Measurements from ENCODE around the gene BTRC.

The BTRC gene

GRCh38 chr10:101513733-101514132 is 159.8 kb downstream of the BTRC start:
- no peak for DNase-seq (ENCODE audit: low read depth in 4 of 4, low spot score in 1 of 4)

DNA sequence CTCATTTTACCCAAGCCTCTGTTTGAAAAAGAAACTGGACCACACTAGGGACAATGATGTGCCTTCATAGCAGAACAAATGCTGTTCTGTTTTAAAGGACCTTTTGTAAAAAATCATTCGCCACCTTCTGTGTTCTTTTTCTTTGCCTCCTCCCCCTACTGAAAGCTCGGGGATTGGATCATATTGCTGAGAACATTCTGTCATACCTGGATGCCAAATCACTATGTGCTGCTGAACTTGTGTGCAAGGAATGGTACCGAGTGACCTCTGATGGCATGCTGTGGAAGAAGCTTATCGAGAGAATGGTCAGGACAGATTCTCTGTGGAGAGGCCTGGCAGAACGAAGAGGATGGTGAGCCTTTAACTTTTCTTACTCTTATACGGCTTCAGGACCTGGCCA is 171.9 kb downstream of the BTRC start:
- no peak for DNase-seq (ENCODE audit: low read depth in 4 of 4, low spot score in 1 of 4)

GRCh38 chr10:101529207-101529606 is 175.2 kb downstream of the BTRC start:
- no peak for DNase-seq (ENCODE audit: low read depth in 4 of 4, low spot score in 1 of 4)

DNA sequence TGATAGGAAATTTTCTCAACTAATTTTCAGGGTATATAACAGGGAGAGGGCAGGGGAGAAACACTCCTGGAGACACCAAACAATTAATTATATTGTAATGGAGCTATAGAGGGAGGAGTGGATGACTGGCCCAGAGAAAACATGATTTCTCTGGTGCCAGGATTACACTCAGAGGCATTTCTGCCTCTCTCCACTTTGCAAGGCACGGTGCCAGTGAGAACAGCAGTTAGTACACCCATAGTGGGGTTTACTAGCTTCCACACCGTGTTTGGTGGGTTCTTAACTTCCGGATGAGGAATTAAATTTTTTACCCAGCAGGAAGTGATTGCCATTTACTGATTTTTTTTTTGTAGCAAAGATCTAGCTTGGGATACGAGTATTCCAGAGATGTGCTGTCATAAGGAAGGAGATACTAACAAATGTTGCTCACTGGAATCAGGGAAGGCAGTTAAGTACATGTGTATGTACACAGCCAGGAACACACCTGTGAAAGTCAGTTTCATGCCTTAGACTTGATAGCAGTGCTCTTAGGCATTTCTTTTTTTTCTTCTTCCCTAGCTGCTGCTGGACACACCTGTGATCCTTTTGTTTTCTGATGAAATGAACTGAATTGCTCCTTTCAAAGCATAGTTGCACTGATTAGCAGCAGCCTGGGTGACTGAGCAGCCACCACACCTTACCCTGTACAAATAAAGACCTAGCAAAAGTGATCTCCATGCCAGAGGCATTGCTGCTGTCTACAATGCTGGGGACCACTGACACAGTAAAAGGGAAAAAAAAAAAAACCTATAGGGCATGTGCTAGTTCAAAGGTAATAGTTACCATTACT is 176.0 kb downstream of the BTRC start:
- DNase-seq (ENCODE audit: low read depth in 4 of 4, low spot score in 1 of 4): no peak

- no peak for DNase-seq (ENCODE audit: low read depth in 4 of 4, low spot score in 1 of 4)
These were observed 182.0 kb downstream of the BTRC start for GRCh38 chr10:101535949-101536348.

DNA sequence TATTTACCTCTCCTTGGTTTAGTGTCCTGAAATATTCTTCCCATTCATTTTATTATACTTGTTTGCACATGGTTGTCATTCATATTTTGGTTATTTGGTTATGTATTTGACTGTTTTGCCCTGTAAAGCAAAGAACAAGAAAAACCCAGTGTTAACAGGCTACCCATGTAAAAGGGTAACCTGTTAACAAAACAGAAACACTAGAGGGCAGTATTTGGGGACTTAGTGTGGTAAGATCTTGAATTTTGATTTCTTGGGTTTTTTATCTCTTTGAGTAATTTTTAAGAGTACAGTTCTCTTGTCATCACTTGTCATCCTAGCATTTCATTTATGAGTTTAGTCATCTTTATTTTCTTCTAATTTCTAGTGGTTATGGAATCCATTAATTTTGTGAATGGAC is 182.8 kb downstream of the BTRC start:
- no peak for DNase-seq (ENCODE audit: low read depth in 4 of 4, low spot score in 1 of 4)

- no peak for DNase-seq (ENCODE audit: low read depth in 4 of 4, low spot score in 1 of 4)
These were observed 184.5 kb downstream of the BTRC start for GRCh38 chr10:101538446-101538845.

DNA sequence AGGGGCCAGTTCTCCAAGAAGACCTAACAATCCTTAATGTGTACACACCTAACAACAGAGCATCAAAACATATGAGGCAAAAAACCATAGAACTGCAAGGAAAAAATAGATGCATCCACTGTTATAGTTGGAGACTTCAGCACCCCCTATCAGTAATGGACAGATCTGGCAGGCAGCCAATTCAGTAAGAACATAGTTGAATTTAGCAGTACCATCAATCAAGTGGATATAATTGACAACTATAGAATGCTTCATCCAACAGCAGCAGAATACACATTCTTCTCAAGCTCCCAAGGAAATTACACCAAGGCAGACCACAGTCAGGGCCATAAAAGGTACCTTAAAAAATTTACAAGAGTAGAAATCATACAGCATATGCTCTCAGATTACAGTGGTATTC is 191.9 kb downstream of the BTRC start:
- no peak for DNase-seq (ENCODE audit: low read depth in 4 of 4, low spot score in 1 of 4)

GRCh38 chr10:101550965-101551364 is 197.0 kb downstream of the BTRC start:
- DNase-seq (ENCODE audit: low read depth in 4 of 4, low spot score in 1 of 4): no peak

- DNase-seq (ENCODE audit: low read depth in 4 of 4, low spot score in 1 of 4): no peak
These were observed 198.5 kb downstream of the BTRC start for GRCh38 chr10:101552442-101552841.

- no peak for DNase-seq (ENCODE audit: low read depth in 4 of 4, low spot score in 1 of 4)
These were observed 203.6 kb downstream of the BTRC start for GRCh38 chr10:101557541-101557940.

DNA sequence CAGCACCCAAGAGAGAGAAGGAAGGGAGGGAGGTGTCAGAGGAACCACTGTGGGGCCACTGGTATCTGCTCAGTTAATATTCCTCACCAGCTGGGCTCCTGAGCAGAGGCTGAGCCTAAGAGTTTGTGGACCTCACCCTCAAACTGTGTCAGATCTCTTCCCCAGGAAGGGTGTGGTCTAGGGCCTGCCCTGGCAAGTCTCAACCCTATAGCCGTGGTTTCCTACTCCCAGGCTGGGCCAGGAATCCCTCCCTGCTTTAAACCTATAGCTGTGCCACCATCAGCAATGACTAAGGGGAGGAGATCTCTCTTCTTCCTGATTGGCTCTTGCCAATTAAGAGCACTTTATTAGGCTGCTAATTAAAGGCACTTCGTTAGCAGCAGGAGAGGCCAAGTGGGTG is 204.2 kb downstream of the BTRC start:
- DNase-seq (ENCODE audit: low read depth in 4 of 4, low spot score in 1 of 4): no peak

DNA sequence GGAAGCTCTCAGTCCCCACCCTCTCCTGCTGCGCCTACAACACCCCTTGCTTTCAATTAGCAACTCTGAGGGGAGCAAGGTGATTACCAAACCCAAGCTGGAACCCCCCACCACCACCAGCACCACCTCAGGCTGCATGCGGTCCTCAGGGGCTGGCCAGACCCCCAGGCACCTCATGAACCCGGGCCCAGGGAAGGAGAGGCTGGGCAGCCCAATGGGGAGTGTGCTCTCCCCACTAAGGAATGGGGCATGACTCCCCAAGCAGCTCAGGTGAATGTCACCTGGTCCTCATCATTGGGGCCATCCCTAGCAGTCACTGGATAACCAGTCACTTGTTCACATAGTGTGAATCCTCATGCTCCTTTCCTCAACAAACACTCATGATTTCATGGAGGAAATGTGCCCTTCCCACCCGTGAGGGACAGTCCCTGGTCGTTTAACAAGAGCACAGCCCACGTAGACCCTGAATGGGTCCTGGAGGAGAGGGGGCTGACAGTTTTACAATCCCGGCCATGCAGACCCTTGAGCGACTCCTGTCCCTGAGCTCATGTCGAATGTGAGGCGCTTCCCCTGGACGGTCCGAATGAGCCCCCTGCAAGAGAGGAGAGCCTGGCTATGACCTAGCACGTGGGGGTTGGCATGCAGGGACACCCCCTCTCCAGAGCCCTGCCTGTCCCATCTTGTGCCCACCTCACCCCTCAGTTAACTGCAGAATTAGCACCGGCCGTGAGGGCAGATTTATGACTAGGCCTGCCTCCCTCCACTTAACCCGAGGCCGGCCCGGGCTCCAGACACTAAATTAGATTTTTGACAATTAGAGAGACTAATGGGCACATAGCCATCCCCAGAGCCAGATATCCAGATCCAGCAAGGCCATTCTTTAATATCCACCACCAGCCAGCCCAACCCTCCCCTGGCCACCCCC is 205.0 kb downstream of the BTRC start:
- DNase-seq (ENCODE audit: low read depth in 4 of 4, low spot score in 1 of 4): no peak

GRCh38 chr10:101559596-101560297 is 205.8 kb downstream of the BTRC start:
- DNase-seq (ENCODE audit: low read depth in 4 of 4, low spot score in 1 of 4): no peak

DNA sequence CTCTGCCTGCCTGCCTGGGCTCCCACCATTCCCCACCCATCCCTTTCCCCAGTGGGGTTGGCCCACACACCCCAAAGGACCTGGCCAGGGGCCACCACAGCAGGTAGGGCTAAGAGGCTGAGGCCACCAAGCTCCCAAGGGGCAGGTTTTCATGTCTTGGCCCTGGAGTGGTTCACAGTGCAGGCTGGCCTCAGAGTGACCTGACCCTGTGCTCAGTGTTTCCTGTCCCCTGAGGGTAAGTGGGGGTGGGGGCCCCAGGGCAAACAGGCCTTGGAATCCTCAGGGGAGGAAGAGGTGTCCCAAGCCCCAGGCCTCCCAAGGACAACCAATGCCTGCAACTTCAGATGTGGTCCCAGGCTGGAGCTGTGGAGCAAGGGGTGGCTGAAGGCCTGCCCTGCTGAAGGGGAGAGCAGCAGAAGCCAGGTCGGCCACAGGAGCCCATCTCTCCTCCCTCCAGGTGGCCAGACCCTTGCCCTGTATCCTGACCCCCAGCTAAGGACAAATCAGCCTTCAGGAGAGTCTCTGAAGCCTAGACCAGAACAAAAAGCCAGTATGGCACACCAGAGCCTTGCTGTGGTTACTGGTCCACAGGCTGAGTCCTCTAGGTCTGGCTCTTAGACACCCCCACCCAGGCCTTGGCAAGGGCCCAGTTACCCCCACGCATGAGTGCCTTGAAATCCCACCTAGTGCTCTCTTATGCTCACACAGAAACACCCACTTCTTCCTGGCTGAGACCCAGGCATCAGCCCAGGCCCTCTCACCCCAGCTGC is 206.5 kb downstream of the BTRC start:
- DNase-seq (ENCODE audit: low read depth in 4 of 4, low spot score in 1 of 4): no peak

- DNase-seq (ENCODE audit: low read depth in 4 of 4, low spot score in 1 of 4): no peak
These were observed 207.3 kb downstream of the BTRC start for GRCh38 chr10:101561068-101561915.

GRCh38 chr10:101562231-101562630 is 208.3 kb downstream of the BTRC start:
- no peak for DNase-seq (ENCODE audit: low read depth in 4 of 4, low spot score in 1 of 4)

- no peak for DNase-seq (ENCODE audit: low read depth in 4 of 4, low spot score in 1 of 4)
These were observed 209.0 kb downstream of the BTRC start for GRCh38 chr10:101563007-101563406.

DNA sequence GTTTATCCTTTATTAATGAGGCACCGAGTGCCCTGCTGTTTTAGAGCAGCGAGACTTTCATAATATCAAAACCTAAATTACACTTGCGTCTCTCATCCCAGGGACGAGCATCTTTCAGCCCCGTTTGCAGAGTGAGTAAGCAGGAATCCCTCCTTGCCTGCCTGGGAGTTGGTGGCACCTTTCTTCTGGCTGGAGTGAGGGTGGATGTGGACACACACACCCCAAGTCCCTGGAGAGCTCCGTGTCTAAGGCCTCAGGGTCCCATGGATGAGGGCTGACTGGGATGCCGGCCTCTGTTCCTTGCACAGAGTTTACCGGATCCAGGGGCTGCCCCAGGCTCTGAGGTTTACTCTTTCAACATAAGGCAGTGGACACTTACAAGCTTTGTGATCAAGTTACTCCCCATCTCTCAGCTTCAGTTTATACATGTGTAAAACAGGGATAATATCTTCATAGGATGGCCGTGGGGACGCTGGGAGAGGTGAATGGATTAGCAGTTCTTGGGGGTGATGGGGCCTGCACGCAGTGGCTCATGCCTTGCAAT is 209.6 kb downstream of the BTRC start:
- no peak for DNase-seq (ENCODE audit: low read depth in 4 of 4, low spot score in 1 of 4)

All from stimulated activated CD4-positive, alpha-beta T cell treated with anti-CD3 and anti-CD28 coated beads, Interleukin-1b, Interleukin-23, amount 100 ng/mL, for 24 hours (primary cell).